Neural progenitor cell (in vitro differentiated cells): Measurements from ENCODE around the gene PMM1. TPM values are rescaled to one million over a fixed set of nuclear protein-coding genes. Genes with fewer than 3 reads are reported as not detected.

Source experiments
- DNase-seq: peaks from one replicate; pipeline ENCODE4 v3.0.0-alpha.2; 2016; ENCODE audit warnings: low spot score
- H2AFZ ChIP-seq: fragments of 200-600 bp; sonication (generic); replicated peaks from 2 replicates; pipeline ENCODE4 v1.6.1; 2016; ENCODE audit warnings: antibody characterized with exemption
- H3F3A ChIP-seq: fragments of 200-600 bp; sonication (generic); 2 replicates; pipeline ENCODE4 v1.6.1; 2016; ENCODE audit warnings: antibody characterized with exemption, low read depth
- H3K27ac ChIP-seq: fragments of 200-600 bp; sonication (generic); 2 replicates; pipeline ENCODE4 v1.5.1; 2016; ENCODE audit warnings: mild to moderate bottlenecking
- H3K27me3 ChIP-seq: fragments of 200-600 bp; sonication (generic); 2 replicates; pipeline ENCODE4 v1.6.1; 2016; ENCODE audit warnings: mild to moderate bottlenecking, moderate library complexity
- H3K36me3 ChIP-seq: fragments of 200-600 bp; sonication (generic); 2 replicates; pipeline ENCODE4 v1.5.1; 2016
- H3K4me1 ChIP-seq: fragments of 200-600 bp; sonication (generic); 2 replicates; pipeline ENCODE4 v1.6.1; 2016; ENCODE audit warnings: mixed run types
- H3K4me2 ChIP-seq: fragments of 200-600 bp; sonication (generic); 2 replicates; pipeline ENCODE4 v1.6.1; 2016
- H3K4me3 ChIP-seq: fragments of 200-600 bp; sonication (generic); 2 replicates; pipeline ENCODE4 v1.5.1; 2016
- H3K79me2 ChIP-seq: fragments of 200-600 bp; sonication (generic); 2 replicates; pipeline ENCODE4 v1.6.1; 2016; ENCODE audit warnings: low read depth
- H3K9ac ChIP-seq: fragments of 200-600 bp; sonication (generic); 2 replicates; pipeline ENCODE4 v1.6.1; 2016
- H3K9me3 ChIP-seq: fragments of 200-600 bp; sonication (generic); 2 replicates; pipeline ENCODE4 v1.5.1; 2016; ENCODE audit warnings: low read depth
- H4K20me1 ChIP-seq: fragments of 200-600 bp; sonication (generic); 2 replicates; pipeline ENCODE4 v1.6.1; 2016; ENCODE audit warnings: low read depth
- H3K27ac Mint-ChIP-seq: 3 replicates; pipeline ENCODE4 v1.8.0; 2021; ENCODE audit warnings: mixed read lengths
- H3K27me3 Mint-ChIP-seq: 2 replicates; pipeline ENCODE4 v1.8.0; 2022; ENCODE audit warnings: low read depth, mild to moderate bottlenecking, inconsistent platforms, moderate library complexity, mixed read lengths; ENCODE audit not compliant: insufficient read depth
- H3K36me3 Mint-ChIP-seq: 3 replicates; pipeline ENCODE4 v1.8.0; 2021; ENCODE audit warnings: mixed read lengths
- H3K4me1 Mint-ChIP-seq: 3 replicates; pipeline ENCODE4 v1.8.0; 2021; ENCODE audit warnings: mixed read lengths
- H3K4me3 Mint-ChIP-seq: 3 replicates; pipeline ENCODE4 v1.8.0; 2021; ENCODE audit warnings: mild to moderate bottlenecking, moderate library complexity, mixed read lengths
- H3K9me3 Mint-ChIP-seq: 3 replicates; pipeline ENCODE4 v1.8.0; 2020; ENCODE audit warnings: mixed read lengths
- CTCF ChIP-seq: fragments of 200-600 bp; sonication (generic); IDR thresholded peaks from 2 replicates; pipeline ENCODE4 v1.5.1; 2017; ENCODE audit warnings: antibody characterized with exemption, mild to moderate bottlenecking
- EZH2 ChIP-seq: fragments of 200-600 bp; sonication (generic); IDR thresholded peaks from 2 replicates; pipeline ENCODE4 v1.6.1; 2017; ENCODE audit warnings: antibody characterized with exemption, mild to moderate bottlenecking, moderate library complexity
- EZH2phosphoT487 ChIP-seq: fragments of 200-600 bp; sonication (generic); IDR thresholded peaks from 2 replicates; pipeline ENCODE4 v1.6.1; 2017; ENCODE audit warnings: antibody characterized with exemption
- total RNA-seq: library from RNA; depleted of rRNA; stranded (reverse); fragments of >200 nt; gene quantifications from 2 replicates; pipeline ENCODE4 v1.2.3, GENCODE V29; 2015; ENCODE audit warnings: low replicate concordance

Gene PMM1
- total RNA-seq, 1 donor from 2014 or later, result 9.3 TPM

GRCh38 chr22:41608386-41608785, 18.7 kb upstream of the PMM1 start:
- Histone ChIP-seq H3K79me2 (no peaks in the 10 kb centered on the region), H3K4me1 (no peaks in the 10 kb centered on the region), H3K27me3 (no peaks in the 10 kb centered on the region), H3K36me3 (no peaks in the 10 kb centered on the region), H3K9ac (no peak overlapping the region), H3K9me3 (no peaks in the 10 kb centered on the region), H3K4me3 (no peak overlapping the region), H3K27ac (no peak overlapping the region), H3K4me2 (no peak overlapping the region), H2AFZ (no peak overlapping the region), H4K20me1 (peaks cover 4% of the 10 kb centered on the region), H3F3A (no peaks in the 10 kb centered on the region)
- peaks cover 6% of the 10 kb centered on the region for H3K36me3 Mint-ChIP-seq
- H3K27ac Mint-ChIP-seq, result no peak overlapping the region
- peaks cover 5% of the 10 kb centered on the region for H3K27me3 Mint-ChIP-seq
- TF ChIP-seq CTCF (no peak), EZH2phosphoT487 (no peak), EZH2 (no peak)
- no peak overlapping the region for H3K4me3 Mint-ChIP-seq
- no peak for DNase-seq
- H3K4me1 Mint-ChIP-seq, result peaks cover 20% of the 10 kb centered on the region
- H3K9me3 Mint-ChIP-seq, result no peaks in the 10 kb centered on the region

GRCh38 chr22:41603873-41604332, 14.3 kb upstream of the PMM1 start:
- no peak overlapping the region for H3K27ac ChIP-seq
- Mint-ChIP-seq H3K4me3 (no peak overlapping the region), H3K27ac (no peak overlapping the region), H3K36me3 (peaks cover 11% of the 10 kb centered on the region), H3K9me3 (no peaks in the 10 kb centered on the region), H3K27me3 (peaks cover 2% of the 10 kb centered on the region), H3K4me1 (peaks cover 20% of the 10 kb centered on the region)
- H3K27me3 ChIP-seq, result no peaks in the 10 kb centered on the region
- H3K4me1 ChIP-seq, result no peaks in the 10 kb centered on the region
- no peak for DNase-seq
- H2AFZ ChIP-seq, result no peak overlapping the region
- no peak overlapping the region for H3K9ac ChIP-seq
- H3K79me2 ChIP-seq, result no peaks in the 10 kb centered on the region
- H3F3A ChIP-seq, result no peaks in the 10 kb centered on the region
- H3K9me3 ChIP-seq, result no peaks in the 10 kb centered on the region
- no peak for TF ChIP-seq CTCF
- TF ChIP-seq EZH2, result no peak
- TF ChIP-seq EZH2phosphoT487, result no peak
- no peaks in the 10 kb centered on the region for H4K20me1 ChIP-seq
- H3K4me3 ChIP-seq, result no peak overlapping the region
- no peaks in the 10 kb centered on the region for H3K36me3 ChIP-seq
- no peak overlapping the region for H3K4me2 ChIP-seq

- Histone ChIP-seq H3K27ac (no peak overlapping the region), H2AFZ (no peak overlapping the region), H3K36me3 (no peaks in the 10 kb centered on the region), H4K20me1 (peaks cover 5% of the 10 kb centered on the region), H3K9me3 (no peaks in the 10 kb centered on the region), H3F3A (no peaks in the 10 kb centered on the region), H3K9ac (no peak overlapping the region), H3K4me1 (no peaks in the 10 kb centered on the region), H3K4me2 (no peak overlapping the region), H3K27me3 (no peaks in the 10 kb centered on the region), H3K79me2 (no peaks in the 10 kb centered on the region), H3K4me3 (no peak overlapping the region)
- no peak for TF ChIP-seq EZH2phosphoT487
- no peak for TF ChIP-seq EZH2
- no peak for TF ChIP-seq CTCF
- H3K36me3 Mint-ChIP-seq, result peaks cover 9% of the 10 kb centered on the region
- no peak overlapping the region for H3K4me3 Mint-ChIP-seq
- peaks cover 2% of the 10 kb centered on the region for H3K27me3 Mint-ChIP-seq
- H3K27ac Mint-ChIP-seq, result no peak overlapping the region
- peaks cover 22% of the 10 kb centered on the region for H3K4me1 Mint-ChIP-seq
- no peak for DNase-seq
- H3K9me3 Mint-ChIP-seq, result no peaks in the 10 kb centered on the region
Measured at GRCh38 chr22:41600976-41601375, 11.3 kb upstream of the PMM1 start.
